GM04504 (cell line): ENCODE results near the gene BCAS1.

Source experiments
- DNase-seq: peaks from one replicate; pipeline ENCODE4 v3.0.0-alpha.2; 2012; ENCODE audit warnings: low read depth

Gene BCAS1

DNA sequence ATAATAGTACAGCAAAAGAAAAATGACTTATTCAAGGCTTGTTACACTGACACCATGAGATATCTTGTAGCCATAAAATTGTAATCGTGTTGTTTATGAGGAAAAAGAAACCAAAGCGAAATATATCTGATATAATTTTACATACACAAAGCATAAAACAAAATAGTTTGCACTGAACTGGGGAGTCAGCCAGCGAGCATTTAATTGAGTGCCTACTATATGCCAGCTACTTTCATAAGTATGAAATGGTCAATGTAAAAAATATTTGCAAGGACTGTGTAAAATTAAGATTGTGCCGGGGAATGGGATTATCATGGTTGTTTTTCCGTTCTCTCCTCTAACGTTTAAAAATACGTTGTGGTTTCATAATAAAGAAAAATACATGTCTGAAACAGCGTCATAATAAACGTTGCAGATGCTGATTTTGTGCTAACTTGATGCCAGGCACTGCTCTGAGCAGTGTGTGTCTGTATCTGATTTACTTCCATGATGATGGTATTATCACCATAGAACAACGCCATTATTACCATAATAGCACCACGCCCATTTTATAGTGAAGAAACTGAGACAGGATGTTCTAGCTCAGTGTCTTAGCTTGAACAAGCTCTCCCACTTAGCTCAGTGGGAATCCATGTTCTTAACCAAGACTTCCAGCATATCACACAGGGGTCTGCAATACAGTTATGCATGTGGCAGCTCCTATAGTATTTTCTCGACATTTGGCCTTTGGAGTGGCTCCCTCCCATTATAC, 144.6 kb downstream of the BCAS1 start:
- no peak for DNase-seq

GRCh38 chr20:53923566-53924369, 146.6 kb downstream of the BCAS1 start:
- no peak for DNase-seq

DNA sequence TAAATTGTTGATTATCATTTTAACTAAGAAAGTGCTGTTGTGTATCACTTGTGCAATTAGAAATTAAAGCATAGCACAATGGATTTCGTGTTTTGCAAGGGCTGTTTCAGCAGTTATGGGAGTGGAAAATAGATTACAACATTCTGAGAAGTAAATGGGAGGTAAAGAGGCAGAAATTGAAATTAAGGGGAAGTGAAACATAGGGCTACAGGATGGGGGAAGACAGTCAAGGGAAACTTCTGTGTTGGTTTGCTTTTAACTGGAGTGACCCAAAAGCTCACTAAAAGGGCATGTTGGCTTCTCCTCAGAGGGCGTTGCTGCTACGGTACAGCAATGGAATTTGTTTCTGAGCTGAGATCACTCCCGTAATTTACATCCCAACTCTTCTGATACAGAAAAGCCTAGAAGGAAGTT, 147.5 kb downstream of the BCAS1 start:
- no peak for DNase-seq

GRCh38 chr20:53921443-53921973, 148.9 kb downstream of the BCAS1 start:
- DNase-seq = no peak

- DNase-seq = no peak
These were observed 149.6 kb downstream of the BCAS1 start for GRCh38 chr20:53920647-53921245.

GRCh38 chr20:53919886-53920285, 150.5 kb downstream of the BCAS1 start:
- DNase-seq = no peak

- DNase-seq = no peak
These were observed 151.4 kb downstream of the BCAS1 start for GRCh38 chr20:53918949-53919361.

- no peak for DNase-seq
These were observed 152.4 kb downstream of the BCAS1 start for GRCh38 chr20:53918020-53918311.

- peak; percentile 77 for DNase-seq
These were observed 153.0 kb downstream of the BCAS1 start for GRCh38 chr20:53917145-53918019.

DNA sequence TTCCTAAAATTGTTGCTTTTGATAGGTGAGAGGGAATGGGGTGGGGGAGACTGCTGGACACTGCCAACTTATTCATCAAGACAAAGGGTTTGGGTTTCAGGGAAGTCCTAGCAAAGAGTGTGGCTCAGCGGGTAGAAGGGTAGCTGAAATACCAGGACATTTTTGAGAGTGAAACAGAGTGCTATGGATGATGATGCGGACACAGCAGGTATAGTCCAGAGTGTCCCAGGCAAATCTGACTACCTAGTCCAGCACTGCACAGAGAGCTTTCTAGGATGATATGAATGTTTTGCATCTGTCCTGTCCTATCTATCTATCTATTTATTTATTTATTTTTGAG, 154.3 kb downstream of the BCAS1 start:
- no peak for DNase-seq

DNA sequence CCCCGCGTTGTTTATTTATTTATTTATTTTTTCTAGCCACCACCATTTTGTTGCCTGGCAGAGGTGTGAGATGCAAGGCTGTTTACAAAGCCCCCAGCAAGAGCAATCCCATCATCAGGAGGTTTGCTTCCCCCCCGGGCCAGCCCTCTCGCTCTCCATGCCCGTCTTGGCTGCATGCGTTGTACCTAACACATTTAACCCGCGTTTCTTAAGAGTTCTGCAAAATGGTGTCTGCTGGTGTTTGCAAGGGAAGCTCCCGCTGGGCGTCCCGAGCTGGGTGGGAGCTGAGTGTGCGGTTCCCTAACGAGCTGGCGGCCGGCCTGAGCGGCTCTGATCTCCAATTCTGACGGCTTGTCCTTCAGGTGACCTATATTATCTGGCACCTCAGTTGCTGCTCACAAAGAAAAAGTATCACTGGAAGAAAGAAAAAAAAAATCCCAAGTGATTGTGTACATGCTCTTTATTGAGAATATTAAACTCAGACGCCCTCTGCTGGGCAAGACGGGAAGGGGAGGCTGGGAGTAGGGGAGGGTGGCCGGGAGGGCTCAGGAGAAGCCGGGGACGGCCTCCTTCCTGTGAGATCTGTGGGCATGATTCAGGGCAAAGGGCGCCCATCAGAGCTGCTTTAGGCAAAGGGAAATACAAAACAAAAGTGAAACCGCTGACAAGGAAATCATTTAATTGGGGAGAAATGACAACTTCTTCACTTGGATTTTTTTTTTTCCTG, 154.8 kb downstream of the BCAS1 start:
- peak; percentile 89 for DNase-seq

GRCh38 chr20:53914781-53915445, 155.5 kb downstream of the BCAS1 start:
- no peak for DNase-seq

DNA sequence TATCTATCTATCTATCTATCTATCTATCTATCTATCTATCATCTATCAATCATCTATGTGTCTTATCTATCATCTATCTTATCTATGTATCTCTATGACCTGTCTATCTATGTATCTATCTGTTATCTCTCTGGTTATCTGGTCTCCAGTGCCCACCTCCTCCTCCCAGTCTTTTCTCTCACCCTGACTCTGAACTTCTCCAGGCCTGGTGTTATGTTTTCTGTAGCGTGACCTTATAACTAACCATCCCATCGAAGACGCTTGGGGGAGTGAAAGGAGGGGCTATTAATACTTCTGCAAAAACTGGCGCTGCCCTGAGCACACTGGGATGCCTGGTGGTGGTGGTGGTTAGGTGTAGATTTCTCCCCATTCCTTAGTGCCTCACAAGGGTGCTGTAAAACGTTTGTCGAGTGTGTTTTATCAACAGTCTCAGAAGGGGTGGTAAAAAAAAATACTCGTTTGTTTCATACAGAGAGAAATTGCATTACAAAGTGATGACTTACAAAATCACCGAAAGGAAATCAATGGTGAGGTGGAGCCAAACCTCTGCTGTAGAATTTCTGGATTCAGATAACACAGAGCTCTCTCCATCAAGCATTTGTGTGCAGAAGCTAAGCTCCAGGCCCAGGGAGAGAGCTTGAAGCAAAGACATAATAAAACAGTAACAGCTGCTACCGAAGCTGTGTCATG, 156.2 kb downstream of the BCAS1 start:
- no peak for DNase-seq

- DNase-seq = no peak
These were observed 159.1 kb downstream of the BCAS1 start for GRCh38 chr20:53911301-53911700.

DNA sequence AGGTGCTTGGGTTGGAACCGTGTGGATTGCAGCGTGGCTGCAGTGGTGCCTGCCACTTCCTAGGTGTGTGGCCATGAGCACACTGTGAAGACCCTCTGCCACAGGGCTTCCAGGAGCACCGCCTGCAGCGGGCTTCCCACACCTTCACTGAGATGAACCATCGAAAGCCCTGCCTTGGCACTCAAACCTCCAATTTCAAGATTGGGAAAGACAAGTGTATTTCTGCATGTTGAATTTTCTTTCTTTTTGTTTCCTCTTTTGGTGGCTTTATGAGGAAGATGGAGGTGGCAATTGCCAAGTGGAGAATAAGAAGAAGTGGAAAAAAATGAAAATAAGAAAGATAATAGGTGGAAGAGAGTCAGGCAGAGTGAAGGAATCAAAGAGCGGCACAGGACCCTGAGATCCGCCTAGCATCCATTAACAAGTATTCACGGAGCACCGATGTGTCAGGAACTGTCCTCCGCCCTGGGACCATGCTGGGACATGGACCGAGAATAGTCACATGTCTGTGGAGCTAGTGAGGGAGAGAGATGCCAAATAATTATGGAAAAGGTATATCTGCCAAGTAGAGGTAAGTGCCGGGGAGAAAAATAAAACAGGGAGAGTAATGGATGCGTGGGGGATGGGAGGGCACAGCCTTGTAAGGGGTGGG, 159.9 kb downstream of the BCAS1 start:
- no peak for DNase-seq

GRCh38 chr20:53907968-53908751, 162.2 kb downstream of the BCAS1 start:
- no peak for DNase-seq

GRCh38 chr20:53905820-53906191, 164.6 kb downstream of the BCAS1 start:
- no peak for DNase-seq

- DNase-seq = no peak
These were observed 165.2 kb downstream of the BCAS1 start for GRCh38 chr20:53905019-53905819.
